A673 (cell line): ENCODE data around the gene CFAP157. TPM values are rescaled to one million over a fixed set of nuclear protein-coding genes. Genes with fewer than 3 reads are reported as not detected.

ENCODE experiments used
- BruUV-seq: library from RNA; stranded (reverse); fragments of 400-500 nt; replicated peaks from 2 replicates; lab custom pipeline; 2021; lab: Mats Ljungman, UMichigan
- CTCF ChIA-PET: fragments of 300-600 bp; sonication (Branson Sonifier 250); formaldehyde crosslinking; loops from one replicate; lab custom pipeline; 2022; ENCODE audit warnings: antibody characterized with exemption; lab: Charles Lee
- POLR2A ChIA-PET: fragments of 300-600 bp; sonication (Branson Sonifier 250); formaldehyde crosslinking; loops from one replicate; lab custom pipeline; 2022; ENCODE audit warnings: antibody characterized with exemption; ENCODE audit not compliant: low non-redundant PET; lab: Charles Lee
- DNase-seq: peaks from one replicate; pipeline ENCODE4 v3.0.0-alpha.2; 2015; ENCODE audit warnings: low spot score
- H3K27ac ChIP-seq: fragments of 200-600 bp; sonication (generic); 2 replicates; pipeline ENCODE4 v1.5.1; 2016; ENCODE audit warnings: mixed run types, low read depth, mild to moderate bottlenecking, mixed read lengths, antibody characterized with exemption, low read length; ENCODE audit not compliant: poor library complexity, severe bottlenecking
- H3K27me3 ChIP-seq: fragments of 200-600 bp; sonication (generic); replicated peaks from 2 replicates; pipeline ENCODE4 v1.6.1; 2017; ENCODE audit warnings: mixed run types, low read depth, mild to moderate bottlenecking, mixed read lengths, antibody characterized with exemption, low read length; ENCODE audit not compliant: insufficient read depth, poor library complexity
- H3K36me3 ChIP-seq: fragments of 200-600 bp; sonication (generic); 2 replicates; pipeline ENCODE4 v1.6.1; 2016; ENCODE audit warnings: mixed run types, mild to moderate bottlenecking, mixed read lengths, antibody characterized with exemption, low read length; ENCODE audit not compliant: insufficient read depth, poor library complexity, severe bottlenecking
- H3K4me1 ChIP-seq: fragments of 200-600 bp; sonication (generic); 2 replicates; pipeline ENCODE4 v1.6.1; 2017; ENCODE audit warnings: mixed run types, mild to moderate bottlenecking, mixed read lengths, antibody characterized with exemption, low read length; ENCODE audit not compliant: insufficient read depth, poor library complexity, severe bottlenecking
- H3K4me3 ChIP-seq: fragments of 200-600 bp; sonication (generic); 2 replicates; pipeline ENCODE4 v1.5.1; 2016; ENCODE audit warnings: low read depth, mixed run types, mild to moderate bottlenecking, mixed read lengths, low read length; ENCODE audit not compliant: poor library complexity, severe bottlenecking
- H3K9me3 ChIP-seq: fragments of 200-600 bp; sonication (generic); 2 replicates; pipeline ENCODE4 v1.6.1; 2016; ENCODE audit warnings: mixed run types, low read depth, mild to moderate bottlenecking, mixed read lengths, antibody characterized with exemption, low read length; ENCODE audit not compliant: poor library complexity, severe bottlenecking
- EZH2 ChIP-seq: fragments of 200-600 bp; sonication (generic); IDR thresholded peaks from 2 replicates; pipeline ENCODE4 v1.6.1; 2017; ENCODE audit warnings: borderline replicate concordance, low read depth, mild to moderate bottlenecking, mixed read lengths, antibody characterized with exemption, low read length; ENCODE audit not compliant: poor library complexity, severe bottlenecking
- intact Hi-C: fragments of 100-400 bp; cut with micrococcal nuclease; formaldehyde crosslinking; loops from one replicate; pipeline ENCODE4 v1.10.0; 2022; ENCODE audit not compliant: unreplicated experiment
- total RNA-seq: library from RNA; stranded (reverse); gene quantifications from 2 replicates; pipeline ENCODE4 v1.2.3, GENCODE V29; 2021
- TF ChIP-seq, protein P1 (sequence below): fragments of 300-800, 200-600 bp; sonication (generic); conservative IDR thresholded peaks from 2 replicates; pipeline ENCODE4 v1.5.1; 2017; ENCODE audit warnings: low read depth, mild to moderate bottlenecking, antibody characterized with exemption, low read length, moderate library complexity, mixed read lengths

The CFAP157 gene
- total RNA-seq, 1 experiment from 2014 or later = not detected

DNA sequence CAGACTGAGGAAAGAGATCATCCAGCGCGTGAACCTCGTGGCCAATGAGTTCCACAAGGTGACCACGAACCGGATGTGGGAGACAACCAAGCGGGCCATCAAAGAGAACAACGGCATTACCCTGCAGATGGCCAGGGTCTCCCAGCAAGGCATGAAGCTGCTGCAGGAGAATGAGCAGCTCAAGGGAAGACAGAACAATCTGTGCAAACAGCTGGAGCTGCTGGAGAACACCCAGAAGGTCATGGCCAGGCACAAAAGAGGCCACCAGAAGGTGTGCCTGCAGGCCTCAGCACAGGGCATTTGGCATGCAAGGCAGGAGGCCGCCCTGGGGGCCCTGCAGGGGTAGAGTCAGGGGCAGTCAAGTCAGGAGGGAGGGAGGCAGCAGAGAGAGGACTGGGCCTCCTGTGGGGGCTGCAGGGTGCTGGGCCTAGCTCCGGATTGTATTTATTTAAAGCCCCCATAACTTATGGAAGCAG lies 4.5 kb downstream of the CFAP157 start:
- H3K36me3 ChIP-seq = no peaks in the 10 kb centered on the region
- no peaks in the 10 kb centered on the region for H3K9me3 ChIP-seq
- no peaks in the 10 kb centered on the region for H3K4me1 ChIP-seq
- TF ChIP-seq, protein P1, sequence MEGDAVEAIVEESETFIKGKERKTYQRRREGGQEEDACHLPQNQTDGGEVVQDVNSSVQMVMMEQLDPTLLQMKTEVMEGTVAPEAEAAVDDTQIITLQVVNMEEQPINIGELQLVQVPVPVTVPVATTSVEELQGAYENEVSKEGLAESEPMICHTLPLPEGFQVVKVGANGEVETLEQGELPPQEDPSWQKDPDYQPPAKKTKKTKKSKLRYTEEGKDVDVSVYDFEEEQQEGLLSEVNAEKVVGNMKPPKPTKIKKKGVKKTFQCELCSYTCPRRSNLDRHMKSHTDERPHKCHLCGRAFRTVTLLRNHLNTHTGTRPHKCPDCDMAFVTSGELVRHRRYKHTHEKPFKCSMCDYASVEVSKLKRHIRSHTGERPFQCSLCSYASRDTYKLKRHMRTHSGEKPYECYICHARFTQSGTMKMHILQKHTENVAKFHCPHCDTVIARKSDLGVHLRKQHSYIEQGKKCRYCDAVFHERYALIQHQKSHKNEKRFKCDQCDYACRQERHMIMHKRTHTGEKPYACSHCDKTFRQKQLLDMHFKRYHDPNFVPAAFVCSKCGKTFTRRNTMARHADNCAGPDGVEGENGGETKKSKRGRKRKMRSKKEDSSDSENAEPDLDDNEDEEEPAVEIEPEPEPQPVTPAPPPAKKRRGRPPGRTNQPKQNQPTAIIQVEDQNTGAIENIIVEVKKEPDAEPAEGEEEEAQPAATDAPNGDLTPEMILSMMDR = no peak
- TF ChIP-seq EZH2 = no peak
- H3K4me3 ChIP-seq = no peak overlapping the region
- ChIA-PET POLR2A (no interaction called here), CTCF (interaction anchor here (0.5 kb wide), 1 partner anchor 206 kb away, joined by 8 read pairs; the partner anchor contains the start of gene ST6GALNAC4)
- H3K27me3 ChIP-seq = no peaks in the 10 kb centered on the region
- BruUV-seq = no TSS peak
- intact Hi-C loops = no loop called here
- no peak overlapping the region for H3K27ac ChIP-seq
- no peak for DNase-seq

DNA sequence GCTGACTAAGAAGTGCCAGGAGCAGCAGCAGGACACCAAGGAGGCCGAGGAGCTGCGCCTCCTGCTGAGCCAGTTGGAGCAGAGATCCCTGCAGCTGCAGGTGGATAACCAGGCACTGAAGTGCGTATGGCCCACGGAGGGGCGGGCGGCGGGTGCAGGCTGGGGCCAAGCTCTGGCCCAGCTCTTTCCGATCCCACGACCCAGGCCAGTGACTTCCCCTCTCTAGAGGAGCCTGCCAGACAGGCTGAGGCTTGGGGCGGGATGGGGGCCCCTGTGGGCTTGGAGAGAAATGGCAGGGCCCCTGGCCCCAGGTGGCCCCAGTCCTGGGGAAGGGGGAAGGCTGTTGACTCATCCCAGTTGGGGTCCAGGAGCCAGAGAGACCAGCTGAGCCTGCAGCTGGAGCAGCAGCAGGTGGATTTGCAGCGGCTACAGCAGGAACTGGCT lies 5.1 kb downstream of the CFAP157 start:
- Histone ChIP-seq H3K9me3 (no peaks in the 10 kb centered on the region), H3K36me3 (no peaks in the 10 kb centered on the region), H3K27me3 (no peaks in the 10 kb centered on the region), H3K4me3 (no peak overlapping the region), H3K4me1 (no peaks in the 10 kb centered on the region), H3K27ac (no peak overlapping the region)
- no peak for DNase-seq
- ChIA-PET CTCF (interaction anchor here (0.5 kb wide), 1 partner anchor 205 kb away, joined by 8 read pairs; the partner anchor contains the start of gene ST6GALNAC4), POLR2A (no interaction called here)
- intact Hi-C loops = no loop called here
- no TSS peak for BruUV-seq
- no peak for TF ChIP-seq EZH2
- TF ChIP-seq, protein P1 = no peak

DNA sequence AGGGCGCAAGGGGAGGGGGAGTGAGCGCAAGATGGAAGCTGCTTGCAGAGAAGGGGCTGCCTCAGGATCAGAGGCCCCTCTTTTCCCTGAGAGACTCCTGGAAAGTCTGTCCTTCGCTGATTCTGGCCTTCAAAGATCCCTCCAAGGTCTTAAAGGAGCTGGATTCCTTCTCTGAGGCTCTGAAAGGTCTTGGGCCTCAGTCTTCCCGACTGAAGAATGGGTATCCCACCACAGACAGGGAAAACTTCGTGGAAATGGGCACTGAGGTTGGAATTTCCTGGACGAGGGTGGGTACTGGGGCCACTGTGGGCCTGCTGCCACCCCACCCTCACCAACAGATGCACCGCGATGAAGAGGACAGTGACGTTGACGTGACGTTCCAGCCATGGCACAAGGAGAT lies 5.6 kb downstream of the CFAP157 start:
- intact Hi-C loops = no loop called here
- Histone ChIP-seq H3K4me3 (no peak overlapping the region), H3K4me1 (no peaks in the 10 kb centered on the region), H3K27me3 (no peaks in the 10 kb centered on the region), H3K27ac (no peak overlapping the region), H3K36me3 (no peaks in the 10 kb centered on the region), H3K9me3 (no peaks in the 10 kb centered on the region)
- TF ChIP-seq, protein P1 = no peak
- no peak for TF ChIP-seq EZH2
- ChIA-PET POLR2A (no interaction called here), CTCF (no interaction called here)
- no peak for DNase-seq
- no TSS peak for BruUV-seq
